ENCODE results near the gene KIAA1210.

The KIAA1210 gene

DNA sequence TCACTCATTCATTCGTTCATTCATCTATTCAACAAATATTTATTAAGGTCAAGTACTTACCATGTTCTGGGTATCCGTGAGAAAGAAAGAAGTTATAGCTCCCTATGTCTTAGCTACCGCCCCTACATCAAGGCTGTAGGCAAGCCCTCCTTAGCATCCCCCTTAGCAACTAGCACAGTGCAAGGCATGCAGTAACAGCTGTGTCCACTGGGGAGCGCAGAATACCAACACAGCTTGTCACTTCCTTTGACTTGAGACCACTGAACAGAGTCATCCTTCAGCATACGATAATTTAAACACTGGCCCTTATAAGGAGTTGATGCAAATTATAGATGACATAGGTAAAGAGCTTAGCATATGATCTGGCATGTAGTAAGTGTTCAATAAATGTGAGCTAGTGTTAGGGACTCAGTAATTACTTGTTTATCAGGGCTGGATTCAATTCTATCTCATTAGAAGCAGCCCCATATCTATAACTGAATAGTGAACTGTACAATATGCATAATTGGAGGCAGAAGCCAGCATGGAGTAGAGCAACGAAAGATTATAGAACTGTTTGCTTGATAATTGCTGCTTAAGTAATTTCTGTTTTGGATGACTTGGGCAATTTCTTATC lies 8.7 kb downstream of the KIAA1210 start:
- Histone ChIP-seq H3K4me1 (ENCODE audit: control insufficient read depth, insufficient read depth, low read depth, low read length) (no peaks in the 10 kb centered on the region), H2BK5ac (ENCODE audit: low read depth, low read length, poor library complexity, severe bottlenecking) (no peak overlapping the region), H3K4me3 (ENCODE audit: insufficient read depth in 1 of 2, low read depth in 1 of 2, low read length in 2 of 2) (no peak overlapping the region), H3K9me3 (ENCODE audit: control insufficient read depth, low read length) (no peaks in the 10 kb centered on the region), H3K4me2 (ENCODE audit: low read length, poor library complexity, severe bottlenecking) (no peak overlapping the region), H4K91ac (ENCODE audit: low read length) (no peak overlapping the region), H2BK120ac (ENCODE audit: low read depth, low read length) (no peak overlapping the region), H2AK5ac (ENCODE audit: low read length, severe bottlenecking) (no peak overlapping the region), H3K27ac (ENCODE audit: low read length, poor library complexity, severe bottlenecking) (no peak overlapping the region), H3K4ac (ENCODE audit: low read depth in 1 of 2, low read length in 2 of 2) (no peak overlapping the region), H2BK12ac (ENCODE audit: low read length in 2 of 2) (no peak overlapping the region), H4K8ac (ENCODE audit: low read length) (no peak overlapping the region), H2BK15ac (ENCODE audit: low read depth, poor library complexity, severe bottlenecking) (no peak overlapping the region), H3K14ac (ENCODE audit: low read length in 2 of 2) (no peak overlapping the region), H3K23ac (ENCODE audit: low read length in 2 of 2) (no peak overlapping the region), H3K27me3 (ENCODE audit: control insufficient read depth in 1 of 2, insufficient read depth in 1 of 2, low read length in 2 of 2) (peaks cover 0 to 56% of the 10 kb centered on the region in 2 experiments), H3K36me3 (ENCODE audit: control insufficient read depth in 1 of 2, insufficient read depth in 2 of 2, low read depth in 1 of 2, low read length in 2 of 2) (no peaks in the 10 kb centered on the region), H3K18ac (ENCODE audit: low read depth in 1 of 2, low read length in 2 of 2) (no peak overlapping the region), H3K79me1 (replicated peaks; ENCODE audit: low read length, poor library complexity, severe bottlenecking) (no peaks in the 10 kb centered on the region), H3K9ac (ENCODE audit: low read length) (no peak overlapping the region), H2AFZ (ENCODE audit: low read depth, low read length) (no peak overlapping the region)
- DNase-seq = peak; percentile 56
- WGBS = 18% methylated on average over 4 of the region's 6 CpGs

- peaks cover 0 to 42% of the 10 kb centered on the region in 2 experiments for H3K27me3 ChIP-seq (ENCODE audit: control insufficient read depth in 1 of 2, insufficient read depth in 1 of 2, low read length in 2 of 2)
- no peak overlapping the region for H2AFZ ChIP-seq (ENCODE audit: low read depth, low read length)
- H4K91ac ChIP-seq (ENCODE audit: low read length) = no peak overlapping the region
- H3K14ac ChIP-seq (ENCODE audit: low read length in 2 of 2) = no peak overlapping the region
- H2AK5ac ChIP-seq (ENCODE audit: low read length, severe bottlenecking) = no peak overlapping the region
- no peak overlapping the region for H3K4me2 ChIP-seq (ENCODE audit: low read length, poor library complexity, severe bottlenecking)
- H2BK12ac ChIP-seq (ENCODE audit: low read length in 2 of 2) = no peak overlapping the region
- no peaks in the 10 kb centered on the region for H3K79me1 ChIP-seq (replicated peaks; ENCODE audit: low read length, poor library complexity, severe bottlenecking)
- no peak overlapping the region for H2BK5ac ChIP-seq (ENCODE audit: low read depth, low read length, poor library complexity, severe bottlenecking)
- no peak overlapping the region for H3K18ac ChIP-seq (ENCODE audit: low read depth in 1 of 2, low read length in 2 of 2)
- no peaks in the 10 kb centered on the region for H3K9me3 ChIP-seq (ENCODE audit: control insufficient read depth, low read length)
- H2BK120ac ChIP-seq (ENCODE audit: low read depth, low read length) = no peak overlapping the region
- no peak overlapping the region for H3K27ac ChIP-seq (ENCODE audit: low read length, poor library complexity, severe bottlenecking)
- DNase-seq = no peak
- H2BK15ac ChIP-seq (ENCODE audit: low read depth, poor library complexity, severe bottlenecking) = no peak overlapping the region
- H3K9ac ChIP-seq (ENCODE audit: low read length) = no peak overlapping the region
- no peaks in the 10 kb centered on the region for H3K36me3 ChIP-seq (ENCODE audit: control insufficient read depth in 1 of 2, insufficient read depth in 2 of 2, low read depth in 1 of 2, low read length in 2 of 2)
- no peak overlapping the region for H4K8ac ChIP-seq (ENCODE audit: low read length)
- no peak overlapping the region for H3K4me3 ChIP-seq (ENCODE audit: insufficient read depth in 1 of 2, low read depth in 1 of 2, low read length in 2 of 2)
- no peak overlapping the region for H3K4ac ChIP-seq (ENCODE audit: low read depth in 1 of 2, low read length in 2 of 2)
- no peaks in the 10 kb centered on the region for H3K4me1 ChIP-seq (ENCODE audit: control insufficient read depth, insufficient read depth, low read depth, low read length)
- no peak overlapping the region for H3K23ac ChIP-seq (ENCODE audit: low read length in 2 of 2)
Observed at GRCh38 chrX:119107206-119107605, 20.4 kb downstream of the KIAA1210 start.

- no peak overlapping the region for H3K14ac ChIP-seq (ENCODE audit: low read length in 2 of 2)
Observed at GRCh38 chrX:119105826-119106225, 21.8 kb downstream of the KIAA1210 start.

GRCh38 chrX:119101168-119101567 lies 26.4 kb downstream of the KIAA1210 start:
- no peak overlapping the region for H3K27ac ChIP-seq (ENCODE audit: low read length, poor library complexity, severe bottlenecking)
- no peak overlapping the region for H3K23ac ChIP-seq (ENCODE audit: low read length in 2 of 2)
- no peak overlapping the region for H4K8ac ChIP-seq (ENCODE audit: low read length)
- H3K14ac ChIP-seq (ENCODE audit: low read length in 2 of 2) = no peak overlapping the region
- H3K4me1 ChIP-seq (ENCODE audit: control insufficient read depth, insufficient read depth, low read depth, low read length) = no peaks in the 10 kb centered on the region
- no peak overlapping the region for H3K9ac ChIP-seq (ENCODE audit: low read length)
- no peak overlapping the region for H2BK120ac ChIP-seq (ENCODE audit: low read depth, low read length)
- H2BK15ac ChIP-seq (ENCODE audit: low read depth, poor library complexity, severe bottlenecking) = no peak overlapping the region
- DNase-seq = no peak
- no peaks in the 10 kb centered on the region for H3K79me1 ChIP-seq (replicated peaks; ENCODE audit: low read length, poor library complexity, severe bottlenecking)
- no peaks in the 10 kb centered on the region for H3K9me3 ChIP-seq (ENCODE audit: control insufficient read depth, low read length)
- no peak overlapping the region for H3K4me2 ChIP-seq (ENCODE audit: low read length, poor library complexity, severe bottlenecking)
- H2BK12ac ChIP-seq (ENCODE audit: low read length in 2 of 2) = no peak overlapping the region
- 89% methylated on average over 1 of the region's 1 CpG for WGBS
- no peak overlapping the region for H4K91ac ChIP-seq (ENCODE audit: low read length)
- no peak overlapping the region for H2AFZ ChIP-seq (ENCODE audit: low read depth, low read length)
- no peak overlapping the region for H3K18ac ChIP-seq (ENCODE audit: low read depth in 1 of 2, low read length in 2 of 2)
- H3K4ac ChIP-seq (ENCODE audit: low read depth in 1 of 2, low read length in 2 of 2) = no peak overlapping the region
- H2AK5ac ChIP-seq (ENCODE audit: low read length, severe bottlenecking) = no peak overlapping the region
- H3K27me3 ChIP-seq (ENCODE audit: control insufficient read depth in 1 of 2, insufficient read depth in 1 of 2, low read length in 2 of 2) = peaks cover 0 to 46% of the 10 kb centered on the region in 2 experiments
- H3K4me3 ChIP-seq (ENCODE audit: insufficient read depth in 1 of 2, low read depth in 1 of 2, low read length in 2 of 2) = no peak overlapping the region
- H3K36me3 ChIP-seq (ENCODE audit: control insufficient read depth in 1 of 2, insufficient read depth in 2 of 2, low read depth in 1 of 2, low read length in 2 of 2) = no peaks in the 10 kb centered on the region
- no peak overlapping the region for H2BK5ac ChIP-seq (ENCODE audit: low read depth, low read length, poor library complexity, severe bottlenecking)

More at GRCh38 chrX:119105826-119106225, 21.8 kb downstream of the KIAA1210 start:
- Histone ChIP-seq H2AK5ac (ENCODE audit: low read length, severe bottlenecking) (no peak overlapping the region), H3K23ac (ENCODE audit: low read length in 2 of 2) (no peak overlapping the region), H2BK15ac (ENCODE audit: low read depth, poor library complexity, severe bottlenecking) (no peak overlapping the region), H3K27me3 (ENCODE audit: control insufficient read depth in 1 of 2, insufficient read depth in 1 of 2, low read length in 2 of 2) (peaks cover 0 to 50% of the 10 kb centered on the region in 2 experiments), H3K9ac (ENCODE audit: low read length) (no peak overlapping the region), H4K91ac (ENCODE audit: low read length) (no peak overlapping the region), H3K36me3 (ENCODE audit: control insufficient read depth in 1 of 2, insufficient read depth in 2 of 2, low read depth in 1 of 2, low read length in 2 of 2) (no peaks in the 10 kb centered on the region), H4K8ac (ENCODE audit: low read length) (no peak overlapping the region), H2AFZ (ENCODE audit: low read depth, low read length) (no peak overlapping the region), H2BK120ac (ENCODE audit: low read depth, low read length) (no peak overlapping the region), H3K4me3 (ENCODE audit: insufficient read depth in 1 of 2, low read depth in 1 of 2, low read length in 2 of 2) (no peak overlapping the region), H3K18ac (ENCODE audit: low read depth in 1 of 2, low read length in 2 of 2) (no peak overlapping the region), H3K9me3 (ENCODE audit: control insufficient read depth, low read length) (no peaks in the 10 kb centered on the region), H3K4me1 (ENCODE audit: control insufficient read depth, insufficient read depth, low read depth, low read length) (no peaks in the 10 kb centered on the region), H3K4ac (ENCODE audit: low read depth in 1 of 2, low read length in 2 of 2) (no peak overlapping the region), H3K27ac (ENCODE audit: low read length, poor library complexity, severe bottlenecking) (no peak overlapping the region), H2BK5ac (ENCODE audit: low read depth, low read length, poor library complexity, severe bottlenecking) (no peak overlapping the region), H3K79me1 (replicated peaks; ENCODE audit: low read length, poor library complexity, severe bottlenecking) (no peaks in the 10 kb centered on the region), H3K4me2 (ENCODE audit: low read length, poor library complexity, severe bottlenecking) (no peak overlapping the region), H2BK12ac (ENCODE audit: low read length in 2 of 2) (no peak overlapping the region)
- DNase-seq = peak; percentile 22
